IgD-negative memory B cell (primary cell): ENCODE data around the gene PTPRU. TPM values are rescaled to one million over a fixed set of nuclear protein-coding genes. Genes with fewer than 3 reads are reported as not detected.
"Not testable (repeated sequence)": the region's sequence is repeated elsewhere in the genome, so short reads cannot be mapped to it uniquely, and the experiment has no call there.

Experiments
- H3K27ac Mint-ChIP-seq, 3 donors: one replicate each; pipeline ENCODE4 v1.8.0; 2020 to 2022; ENCODE audit warnings: mild to moderate bottlenecking in 3 of 3, mixed read lengths in 3 of 3, moderate library complexity in 1 of 3
- H3K27me3 Mint-ChIP-seq: one replicate; pipeline ENCODE4 v1.8.0; 2021; ENCODE audit warnings: mixed read lengths
- H3K36me3 Mint-ChIP-seq: one replicate; pipeline ENCODE4 v1.8.0; 2020; ENCODE audit warnings: mild to moderate bottlenecking, mixed read lengths
- H3K4me1 Mint-ChIP-seq, 3 donors: one replicate each; pipeline ENCODE4 v1.8.0; 2020 to 2022; ENCODE audit warnings: mixed read lengths in 3 of 3, mild to moderate bottlenecking in 1 of 3
- H3K4me3 Mint-ChIP-seq, 4 donors: one replicate each; pipeline ENCODE4 v1.8.0; 2020 to 2022; ENCODE audit warnings: mild to moderate bottlenecking in 4 of 4, mixed read lengths in 4 of 4, moderate library complexity in 3 of 4
- H3K9me3 Mint-ChIP-seq, 3 donors: one replicate each; pipeline ENCODE4 v1.8.0; 2020 to 2021; ENCODE audit warnings: mixed read lengths in 3 of 3, mild to moderate bottlenecking in 1 of 3
- polyA plus RNA-seq: library from polyadenylated mRNA; unstranded; fragments of 300-500 nt; fragmentation: Illumina TruSeq; gene quantifications from one replicate; pipeline ENCODE4 v1.2.3, GENCODE V29; 2021

Gene PTPRU
- polyA plus RNA-seq, 1 donor from 2014 or later = not detected

DNA sequence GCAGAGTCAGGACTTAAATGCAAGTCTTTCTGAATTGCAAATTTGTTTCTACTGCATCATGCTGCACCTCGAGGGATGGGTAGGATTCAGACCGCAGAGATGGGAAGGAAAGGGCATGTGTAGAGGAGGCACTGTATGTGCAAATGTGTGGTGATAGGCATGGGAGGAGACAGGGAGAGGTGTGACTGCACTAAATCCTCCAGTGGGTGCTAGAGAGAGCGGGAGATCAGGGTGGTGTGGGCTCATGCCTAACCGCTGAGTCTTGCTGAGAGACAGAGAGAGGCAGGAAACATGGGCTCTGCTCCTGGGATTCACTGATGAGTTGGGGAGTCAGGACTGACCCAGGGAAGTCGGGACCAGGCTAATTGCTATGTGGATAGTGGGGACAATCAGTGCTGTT, 61.1 kb downstream of the PTPRU start:
- Mint-ChIP-seq H3K36me3 (no peaks in the 10 kb centered on the region), H3K27ac (no peak overlapping the region), H3K27me3 (peaks cover 13% of the 10 kb centered on the region), H3K4me1 (no peaks in the 10 kb centered on the region), H3K4me3 (no peak overlapping the region), H3K9me3 (peaks cover 0 to 5% (median 4%) of the 10 kb centered on the region in 3 donors)

DNA sequence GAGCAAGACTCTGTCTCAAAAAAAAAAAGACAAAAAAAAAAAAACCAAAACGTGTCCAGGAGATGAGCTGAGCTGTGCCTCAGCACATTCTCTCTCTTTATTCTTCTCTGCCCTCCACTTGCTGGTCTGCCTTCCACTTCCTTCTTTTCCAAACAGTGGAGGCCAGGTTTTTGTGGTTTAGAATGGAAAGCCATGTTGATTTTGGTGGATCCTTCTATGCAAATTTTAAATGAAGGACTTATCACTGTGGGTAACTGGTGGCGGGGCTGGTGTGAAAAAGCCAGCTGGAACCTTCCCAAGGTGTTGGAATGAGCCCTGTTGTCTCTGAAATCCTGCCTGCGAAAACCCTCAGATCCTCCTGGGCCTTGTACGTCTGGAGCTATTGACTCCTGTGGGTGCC, 61.9 kb downstream of the PTPRU start:
- Mint-ChIP-seq H3K4me3 (no peak overlapping the region), H3K4me1 (no peaks in the 10 kb centered on the region), H3K27ac (no peak overlapping the region), H3K27me3 (peaks cover 12% of the 10 kb centered on the region), H3K36me3 (no peaks in the 10 kb centered on the region), H3K9me3 (peaks cover 0 to 5% (median 4%) of the 10 kb centered on the region in 3 donors)

DNA sequence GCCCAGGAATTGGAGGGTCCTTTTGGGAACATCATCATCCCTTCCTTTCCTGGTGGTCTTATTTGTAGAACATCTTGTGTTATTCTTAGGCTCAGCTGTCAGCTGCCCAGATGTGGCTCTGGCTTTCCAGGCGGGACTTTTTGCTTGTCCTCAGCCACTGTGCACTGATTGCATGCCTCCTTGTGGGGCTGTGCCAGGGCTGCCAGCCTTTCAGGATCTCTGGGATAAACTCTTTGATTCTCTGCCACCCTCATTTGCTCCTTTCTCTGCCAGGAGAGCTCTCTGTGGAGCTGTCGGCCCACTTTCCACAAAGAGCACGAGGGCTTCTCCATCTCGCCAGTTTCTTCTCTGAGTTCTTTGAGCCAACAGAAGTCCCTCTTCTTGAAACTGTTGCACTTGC, 63.1 kb downstream of the PTPRU start:
- Mint-ChIP-seq H3K27me3 (peaks cover 12% of the 10 kb centered on the region), H3K27ac (no peak overlapping the region), H3K4me3 (no peak overlapping the region), H3K4me1 (no peaks in the 10 kb centered on the region), H3K9me3 (peaks cover 0 to 5% (median 4%) of the 10 kb centered on the region in 3 donors), H3K36me3 (no peaks in the 10 kb centered on the region)

DNA sequence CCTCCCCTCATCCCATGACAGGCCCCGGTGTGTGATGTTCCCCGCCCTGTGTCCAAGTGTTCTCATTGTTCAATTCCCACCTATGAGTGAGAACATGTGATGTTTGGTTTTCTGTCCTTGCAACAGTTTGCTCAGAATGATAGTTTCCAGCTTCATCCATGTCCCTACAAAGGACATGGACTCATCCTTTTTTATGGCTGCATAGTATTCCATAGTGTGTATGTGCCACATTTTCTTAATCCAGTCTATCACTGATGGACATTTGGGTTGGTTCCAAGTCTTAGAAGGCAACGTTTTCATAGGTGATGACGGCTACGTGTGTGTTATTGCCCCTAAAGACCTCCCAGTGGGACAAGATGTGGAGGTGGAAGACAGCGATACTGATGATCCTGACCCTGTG, 65.4 kb downstream of the PTPRU start:
- H3K27me3 Mint-ChIP-seq = peaks cover 12% of the 10 kb centered on the region
- not testable (repeated sequence) for H3K9me3 Mint-ChIP-seq

DNA sequence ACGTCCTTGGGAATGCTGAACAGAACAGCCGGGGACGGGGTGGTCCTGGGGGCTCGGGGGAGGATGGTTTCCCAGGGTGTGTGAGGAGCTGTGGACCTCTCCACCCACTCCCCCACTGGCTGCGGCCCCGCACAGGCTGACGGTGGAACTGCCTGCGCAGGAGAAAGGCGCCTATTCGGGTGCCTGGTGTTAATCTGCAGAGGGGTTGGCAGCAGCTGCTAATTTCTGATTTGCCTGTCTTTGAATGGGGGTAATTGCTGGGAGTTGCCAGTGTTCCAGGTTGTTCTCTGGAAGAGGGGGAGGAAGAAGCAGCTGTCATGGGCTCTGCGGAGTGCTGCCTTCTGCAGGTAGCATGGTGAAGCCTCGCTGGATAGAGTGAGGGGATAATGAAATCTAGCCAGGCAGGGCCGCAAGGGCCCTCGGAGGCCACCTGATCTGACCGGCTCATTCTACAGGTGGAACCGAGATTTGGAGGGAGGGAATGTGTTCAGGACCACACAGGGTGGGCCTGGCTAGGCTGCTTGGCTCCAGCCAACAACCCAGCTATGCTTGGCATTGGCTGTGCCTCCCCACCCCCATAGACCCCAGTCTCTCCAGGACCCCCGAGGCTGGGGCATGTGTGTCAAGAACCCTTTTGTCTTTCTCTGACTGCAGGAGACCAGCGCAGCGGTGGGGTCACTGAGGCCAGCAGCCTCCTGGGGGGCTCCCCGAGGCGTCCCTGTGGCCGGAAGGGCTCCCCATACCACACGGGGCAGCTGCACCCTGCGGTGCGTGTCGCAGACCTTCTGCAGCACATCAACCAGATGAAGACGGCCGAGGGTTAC, 67.1 kb downstream of the PTPRU start:
- H3K4me3 Mint-ChIP-seq = no peak overlapping the region

More for the DNA sequence above, 65.4 kb downstream of the PTPRU start:
- not testable (repeated sequence) for H3K36me3 Mint-ChIP-seq, H3K4me1 Mint-ChIP-seq, H3K27ac Mint-ChIP-seq, H3K4me3 Mint-ChIP-seq

DNA sequence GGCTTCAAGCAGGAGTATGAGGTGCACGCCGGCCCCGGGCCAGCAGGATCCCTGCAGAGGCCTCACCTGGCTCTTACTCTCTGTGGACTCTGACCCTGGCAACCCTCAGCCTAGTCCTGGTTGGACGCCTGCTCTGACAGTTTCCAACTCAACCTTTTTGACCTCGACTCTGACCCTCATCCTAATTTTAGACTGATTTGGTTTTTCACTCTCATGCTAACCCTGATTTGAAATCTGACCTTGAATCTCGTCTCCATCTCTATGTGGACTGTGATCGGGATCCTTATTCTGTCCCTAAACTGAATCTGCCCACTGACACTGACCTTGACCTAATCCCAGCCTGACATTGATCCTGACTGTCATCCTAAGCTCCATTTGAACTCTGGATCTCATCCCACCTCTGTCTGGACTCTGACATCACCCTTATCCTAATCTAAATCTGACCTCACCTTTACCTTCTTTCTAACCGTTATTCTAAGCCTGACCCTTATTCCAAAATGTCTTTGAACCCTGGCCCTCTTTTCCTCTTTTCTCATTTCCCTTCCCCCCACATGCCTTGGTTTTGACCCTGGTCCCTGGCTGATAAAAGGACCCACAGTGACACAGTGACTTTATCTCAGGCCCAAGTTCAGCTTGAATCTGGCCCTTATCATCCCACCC, 67.8 kb downstream of the PTPRU start:
- H3K27ac Mint-ChIP-seq = no peak overlapping the region
- no peak overlapping the region for H3K4me3 Mint-ChIP-seq
- no peaks in the 10 kb centered on the region for H3K4me1 Mint-ChIP-seq
- H3K9me3 Mint-ChIP-seq = peaks cover 0 to 4% (median 3%) of the 10 kb centered on the region in 3 donors
- no peaks in the 10 kb centered on the region for H3K27me3 Mint-ChIP-seq
- no peaks in the 10 kb centered on the region for H3K36me3 Mint-ChIP-seq

More for the DNA sequence above, 67.1 kb downstream of the PTPRU start:
- Mint-ChIP-seq H3K27me3 (peaks cover 1% of the 10 kb centered on the region), H3K36me3 (no peaks in the 10 kb centered on the region), H3K9me3 (peaks cover 0 to 4% (median 3%) of the 10 kb centered on the region in 3 donors), H3K4me1 (no peaks in the 10 kb centered on the region), H3K27ac (no peak overlapping the region)

DNA sequence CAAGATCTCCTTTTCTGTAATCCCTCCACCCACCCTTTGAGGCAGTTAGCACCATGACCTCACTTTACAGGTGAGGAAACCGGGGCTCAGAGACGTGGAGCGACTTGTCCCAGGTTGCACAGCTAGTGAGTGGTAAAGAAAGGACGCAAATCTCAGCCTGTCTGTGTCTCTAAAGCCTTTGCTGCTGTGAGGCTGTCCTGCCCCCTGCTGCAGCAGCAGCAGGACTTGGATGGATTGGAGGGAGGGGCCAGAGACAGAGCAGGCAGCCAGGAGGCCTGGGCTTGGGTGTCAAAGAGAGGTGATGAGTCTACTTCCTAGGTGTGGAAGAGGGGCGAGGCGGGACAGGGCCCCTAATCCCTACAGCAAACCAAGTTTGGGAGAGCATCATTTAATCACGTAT, 69.6 kb downstream of the PTPRU start:
- H3K27me3 Mint-ChIP-seq = peaks cover 2% of the 10 kb centered on the region
- H3K4me1 Mint-ChIP-seq = no peaks in the 10 kb centered on the region
- H3K9me3 Mint-ChIP-seq = peaks cover 0 to 4% (median 3%) of the 10 kb centered on the region in 3 donors
- no peak overlapping the region for H3K4me3 Mint-ChIP-seq
- no peak overlapping the region for H3K27ac Mint-ChIP-seq
- no peaks in the 10 kb centered on the region for H3K36me3 Mint-ChIP-seq

DNA sequence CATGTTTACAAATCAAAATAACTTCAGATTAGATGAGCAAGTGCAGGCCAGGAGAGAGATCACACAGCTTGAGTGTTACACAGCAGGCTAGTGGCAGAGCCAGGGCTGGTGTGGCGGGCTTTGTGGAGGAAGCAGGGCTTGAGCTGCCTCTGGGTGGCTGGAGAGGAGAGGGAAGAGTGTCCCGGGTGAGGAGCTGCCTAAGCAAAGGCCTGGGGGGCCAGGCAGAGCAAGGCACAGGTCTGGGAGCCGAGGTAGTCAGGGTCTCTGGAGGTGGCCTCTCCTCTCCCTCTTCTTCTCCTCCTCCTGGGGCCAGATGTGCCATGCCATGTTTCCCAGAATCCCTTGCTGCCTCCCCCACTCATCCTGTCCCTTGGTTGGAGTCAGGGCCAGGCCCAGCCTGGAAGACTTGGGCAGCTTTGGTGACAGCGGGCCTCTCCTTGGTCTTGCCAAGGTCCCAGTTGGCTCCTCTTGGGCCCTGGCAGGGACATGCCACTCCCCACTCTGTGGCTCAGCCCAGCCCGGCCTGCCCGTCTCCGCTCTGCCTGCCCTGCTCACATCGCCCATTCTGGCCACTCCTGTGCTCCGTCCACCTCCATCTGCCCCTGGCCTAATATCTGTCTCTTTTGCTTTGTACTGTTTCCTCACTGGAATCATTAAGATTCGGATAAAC, 70.3 kb downstream of the PTPRU start:
- no peak overlapping the region for H3K4me3 Mint-ChIP-seq
- H3K4me1 Mint-ChIP-seq = no peaks in the 10 kb centered on the region
- H3K27me3 Mint-ChIP-seq = peaks cover 2% of the 10 kb centered on the region
- H3K9me3 Mint-ChIP-seq = peaks cover 0 to 4% (median 3%) of the 10 kb centered on the region in 3 donors
- no peak overlapping the region for H3K27ac Mint-ChIP-seq
- no peaks in the 10 kb centered on the region for H3K36me3 Mint-ChIP-seq

DNA sequence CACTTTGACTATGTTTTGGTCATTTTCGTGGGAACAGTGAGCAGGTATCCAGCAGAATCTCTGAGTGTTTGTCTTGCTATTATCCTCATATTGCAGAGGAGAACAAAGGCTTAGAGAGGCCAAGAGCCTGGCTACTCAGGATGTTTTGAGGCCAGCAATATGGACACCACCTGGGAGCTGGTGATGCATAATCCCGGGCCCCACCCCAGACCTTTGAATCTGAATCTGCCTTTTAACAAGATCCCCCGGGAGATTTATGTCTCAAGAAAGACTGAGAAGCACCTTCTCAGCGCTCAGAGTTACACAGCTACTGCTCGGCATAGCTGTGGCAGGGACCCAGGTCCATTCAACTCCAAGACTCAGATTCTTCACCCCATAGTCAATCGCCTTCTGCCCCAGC, 72.8 kb downstream of the PTPRU start:
- Mint-ChIP-seq H3K4me3 (no peak overlapping the region), H3K36me3 (no peaks in the 10 kb centered on the region), H3K9me3 (no peaks in the 10 kb centered on the region), H3K27ac (no peak overlapping the region), H3K27me3 (peaks cover 2% of the 10 kb centered on the region), H3K4me1 (no peaks in the 10 kb centered on the region)

DNA sequence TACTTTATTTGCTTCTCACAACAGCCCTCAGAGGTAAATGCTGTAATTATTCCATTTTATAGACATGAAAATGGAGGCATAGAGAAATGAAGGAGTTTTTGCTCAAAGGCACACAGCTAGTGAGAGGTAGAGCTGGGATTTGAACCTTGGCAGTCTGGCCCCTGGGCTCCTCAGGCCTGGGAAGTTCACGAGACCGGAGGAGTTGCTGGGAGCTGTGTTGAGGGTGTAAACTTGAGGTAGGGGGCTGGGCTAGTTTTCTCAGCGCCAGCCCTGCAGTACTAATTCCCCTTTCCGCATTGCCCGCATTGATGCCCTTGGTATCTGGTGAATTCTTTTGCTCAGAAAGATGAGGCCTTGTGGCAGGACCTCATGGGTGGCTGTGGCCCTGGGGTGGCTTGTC, 73.3 kb downstream of the PTPRU start:
- no peaks in the 10 kb centered on the region for H3K36me3 Mint-ChIP-seq
- no peak overlapping the region for H3K27ac Mint-ChIP-seq
- no peaks in the 10 kb centered on the region for H3K9me3 Mint-ChIP-seq
- H3K27me3 Mint-ChIP-seq = peaks cover 2% of the 10 kb centered on the region
- no peak overlapping the region for H3K4me3 Mint-ChIP-seq
- H3K4me1 Mint-ChIP-seq = no peaks in the 10 kb centered on the region

DNA sequence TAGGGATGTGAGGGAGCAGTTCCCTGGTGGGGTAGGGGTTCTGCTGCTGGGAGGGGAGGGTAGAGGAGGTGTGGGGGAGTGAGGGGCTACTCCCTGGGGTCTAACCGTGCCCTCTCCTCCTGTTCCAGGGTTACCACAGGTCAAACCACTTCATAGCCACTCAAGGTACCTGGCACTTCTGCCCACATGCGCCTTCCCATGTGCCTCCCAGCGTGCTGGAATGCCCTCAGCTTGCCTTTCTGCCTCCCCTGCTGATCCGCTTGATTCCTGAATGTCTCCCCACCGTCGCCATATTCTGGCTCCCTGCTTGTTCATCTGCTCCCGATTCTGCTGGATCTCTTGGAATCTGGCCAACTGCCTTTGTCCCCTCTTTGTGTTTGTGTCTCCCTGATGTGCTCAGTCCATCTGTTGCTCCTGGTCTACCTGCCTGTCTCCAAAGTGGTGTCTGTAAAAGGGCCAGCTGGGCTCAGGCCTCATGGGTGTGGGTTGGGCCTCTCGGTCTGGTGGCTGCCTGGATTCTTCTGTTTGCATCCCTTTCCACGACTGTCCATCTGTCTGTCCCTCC, 74.4 kb downstream of the PTPRU start:
- Mint-ChIP-seq H3K4me1 (no peaks in the 10 kb centered on the region), H3K27ac (no peak overlapping the region), H3K9me3 (no peaks in the 10 kb centered on the region), H3K36me3 (no peaks in the 10 kb centered on the region), H3K27me3 (peaks cover 3% of the 10 kb centered on the region), H3K4me3 (no peak overlapping the region)

DNA sequence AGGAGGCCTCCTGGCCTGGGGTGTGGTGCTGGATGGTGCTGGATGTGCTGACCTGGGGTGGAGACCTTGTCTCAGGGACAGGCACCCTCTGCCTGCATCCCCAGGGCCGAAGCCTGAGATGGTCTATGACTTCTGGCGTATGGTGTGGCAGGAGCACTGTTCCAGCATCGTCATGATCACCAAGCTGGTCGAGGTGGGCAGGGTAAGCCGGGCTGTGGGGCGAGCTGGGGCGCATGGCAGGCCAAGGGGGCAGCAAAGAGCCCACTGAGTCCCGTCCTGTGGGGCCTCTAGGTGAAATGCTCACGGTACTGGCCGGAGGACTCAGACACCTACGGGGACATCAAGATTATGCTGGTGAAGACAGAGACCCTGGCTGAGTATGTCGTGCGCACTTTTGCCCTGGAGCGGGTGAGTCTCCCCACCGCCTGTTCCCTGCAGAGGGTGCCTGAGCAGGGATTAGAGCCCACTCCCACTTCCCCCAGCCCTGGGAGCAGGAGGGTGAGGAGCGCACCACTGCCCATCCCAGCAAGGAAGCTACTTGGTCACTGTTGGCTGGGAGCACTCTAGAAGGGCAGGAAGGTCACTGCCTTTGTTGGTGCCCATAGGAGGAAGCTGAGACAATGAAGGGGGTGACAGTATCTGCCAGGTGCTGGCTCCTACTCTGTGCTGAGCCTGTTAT, 75.2 kb downstream of the PTPRU start:
- Mint-ChIP-seq H3K36me3 (no peaks in the 10 kb centered on the region), H3K27me3 (peaks cover 3% of the 10 kb centered on the region), H3K4me1 (no peaks in the 10 kb centered on the region), H3K4me3 (no peak overlapping the region), H3K9me3 (no peaks in the 10 kb centered on the region), H3K27ac (no peak overlapping the region)

DNA sequence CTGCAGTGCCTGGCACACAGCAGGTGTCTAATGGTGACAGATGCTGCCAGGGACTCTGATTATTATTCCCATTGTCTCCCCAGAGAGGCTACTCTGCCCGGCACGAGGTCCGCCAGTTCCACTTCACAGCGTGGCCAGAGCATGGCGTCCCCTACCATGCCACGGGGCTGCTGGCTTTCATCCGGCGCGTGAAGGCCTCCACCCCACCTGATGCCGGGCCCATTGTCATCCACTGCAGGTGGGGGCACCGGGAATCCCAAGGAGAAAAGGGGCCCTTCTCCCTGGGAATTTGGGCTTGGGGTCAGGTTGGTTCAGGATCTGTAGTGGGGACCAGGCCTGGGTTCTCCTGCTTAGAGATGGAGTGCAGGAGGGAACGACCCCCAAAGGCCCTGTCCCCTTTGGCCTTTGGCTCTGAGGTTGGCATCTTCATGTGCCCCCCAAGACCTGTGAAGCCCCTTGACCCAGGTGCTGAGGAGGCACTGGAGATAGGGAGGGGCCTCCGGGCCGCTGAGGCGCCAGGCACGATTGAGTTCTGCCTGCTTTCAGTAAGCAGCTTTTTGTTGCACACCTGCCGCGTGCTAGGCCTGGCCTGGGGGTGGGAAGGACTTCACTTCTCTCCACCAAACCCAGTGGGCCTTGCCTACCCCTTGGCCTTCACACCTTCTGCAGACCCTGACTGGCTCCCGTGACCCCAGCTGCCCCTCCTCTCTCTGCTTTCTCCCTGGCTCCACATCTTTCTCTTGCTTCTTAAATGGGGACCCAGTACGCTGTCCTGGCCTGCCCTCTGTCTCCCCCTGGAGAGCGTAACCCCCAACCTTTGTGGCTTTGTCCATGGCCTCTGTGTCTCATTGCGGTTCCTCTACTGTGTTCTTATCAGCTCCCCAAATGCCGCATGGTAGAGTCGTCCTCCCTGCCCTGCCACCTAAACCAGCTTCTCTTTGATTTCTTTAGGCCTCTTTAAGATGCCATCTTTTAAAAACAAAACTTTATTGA, 76.4 kb downstream of the PTPRU start:
- H3K27ac Mint-ChIP-seq = no peak overlapping the region
- peaks cover 5% of the 10 kb centered on the region for H3K27me3 Mint-ChIP-seq
- H3K9me3 Mint-ChIP-seq = no peaks in the 10 kb centered on the region
- no peak overlapping the region for H3K4me3 Mint-ChIP-seq
- no peaks in the 10 kb centered on the region for H3K36me3 Mint-ChIP-seq
- no peaks in the 10 kb centered on the region for H3K4me1 Mint-ChIP-seq

DNA sequence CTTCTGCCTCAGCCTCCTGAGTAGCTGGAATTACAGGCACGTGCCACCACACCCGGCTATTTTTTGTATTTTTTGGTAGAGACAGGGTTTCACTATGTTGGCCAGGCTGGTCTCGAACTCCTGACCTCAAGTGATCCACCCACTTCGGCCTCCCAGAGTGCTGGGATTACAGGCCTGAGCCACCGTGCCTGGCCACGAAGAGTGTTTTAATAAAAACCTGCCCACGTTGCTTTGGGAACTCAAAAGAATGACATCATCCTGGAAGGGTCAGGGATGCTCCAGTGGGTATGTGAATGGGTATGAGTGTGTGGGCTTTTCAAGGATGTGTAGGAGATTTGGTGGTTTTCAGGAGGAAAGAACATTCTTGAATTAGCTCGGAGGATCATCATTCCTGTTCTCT, 78.4 kb downstream of the PTPRU start:
- H3K4me1 Mint-ChIP-seq, H3K9me3 Mint-ChIP-seq, H3K4me3 Mint-ChIP-seq, H3K27me3 Mint-ChIP-seq, H3K36me3 Mint-ChIP-seq: not testable (repeated sequence)
- peak overlapping the region in 1 of 3 donors; percentile 43 for H3K27ac Mint-ChIP-seq
